K562 (cell line): ENCODE measurements around the gene ODAD3. TPM values are rescaled to one million over a fixed set of nuclear protein-coding genes. Genes with fewer than 3 reads are reported as not detected.

Experiments used
- ARNT ChIP-seq, 2 experiments: fragments of 450-650 bp; IDR thresholded peaks; 2 replicates each; pipeline ENCODE4 v1.6.1; 2016; ENCODE audit warnings: mild to moderate bottlenecking in 1 of 2
- COPS2 ChIP-seq: fragments of 450-650 bp; conservative IDR thresholded peaks from 2 replicates; pipeline ENCODE4 v1.6.1; 2016; ENCODE audit warnings: mild to moderate bottlenecking, moderate library complexity
- POLR2B ChIP-seq: fragments of 450-650 bp; IDR thresholded peaks from 2 replicates; pipeline ENCODE4 v1.6.1; 2018; ENCODE audit warnings: low read depth; ENCODE audit not compliant: partially characterized antibody
- POLR3A ChIP-seq: IDR thresholded peaks from 2 replicates; pipeline ENCODE4 v1.6.1; 2011; ENCODE audit warnings: borderline replicate concordance, mild to moderate bottlenecking, moderate library complexity; ENCODE audit not compliant: insufficient read length, insufficient read depth; ENCODE audit errors: extremely low read depth
- RBM22 ChIP-seq: fragments of 200-400 bp; formaldehyde crosslinking; IDR thresholded peaks from 2 replicates; pipeline ENCODE4 v1.6.1; 2018; ENCODE audit warnings: low read length, low read depth; ENCODE audit not compliant: poor library complexity, severe bottlenecking
- polyA plus RNA-seq, 8 experiments: library from polyadenylated mRNA; depleted of rRNA in 4 of 8; stranded (reverse) in 5 of 8; unstranded in 3 of 8; fragments of >200 nt; fragmentation: Nextera tagmentation in 2 of 8; fragmentation: Illumina TruSeq in 1 of 8; extraction: Ambion mirVana in 2 of 8; extraction: Trizol in 1 of 8; gene quantifications; 2 replicates each; pipeline versions ENCODE4 v1.2.1 to v1.2.3, GENCODE V29; 2011 to 2014; ENCODE audit warnings: inconsistent platforms in 1 of 8, missing spikeins in 1 of 8
- total RNA-seq, 7 experiments: library from RNA; depleted of rRNA in 6 of 7; stranded (reverse); fragments of >200 nt in 6 of 7; fragmentation: Illumina TruSeq in 2 of 7; extraction: Trizol in 2 of 7; gene quantifications; 2 replicates each; pipeline versions ENCODE4 v1.2.1 to v1.2.3, GENCODE V29; 2011 to 2021; ENCODE audit warnings: low replicate concordance in 1 of 7
- TF ChIP-seq, protein P1 (sequence below), 2 experiments: fragments of 450-650 bp in 1 of 2; sonication (generic) in 1 of 2; formaldehyde crosslinking in 1 of 2; IDR thresholded peaks; 2 replicates each; pipeline versions ENCODE4 v1.7.1 to v1.9.0; 2016 to 2022; ENCODE audit warnings: inconsistent platforms in 1 of 2, mild to moderate bottlenecking in 1 of 2, missing genetic modification reagents in 1 of 2

The ODAD3 gene
- total and polyA plus RNA-seq, 9 of the 15 experiments (the other 6 are each of a cell fraction or from before 2014, with no cell fraction given), result 0.07 to 0.72 (median 0.14) TPM; not detected in 2

DNA sequence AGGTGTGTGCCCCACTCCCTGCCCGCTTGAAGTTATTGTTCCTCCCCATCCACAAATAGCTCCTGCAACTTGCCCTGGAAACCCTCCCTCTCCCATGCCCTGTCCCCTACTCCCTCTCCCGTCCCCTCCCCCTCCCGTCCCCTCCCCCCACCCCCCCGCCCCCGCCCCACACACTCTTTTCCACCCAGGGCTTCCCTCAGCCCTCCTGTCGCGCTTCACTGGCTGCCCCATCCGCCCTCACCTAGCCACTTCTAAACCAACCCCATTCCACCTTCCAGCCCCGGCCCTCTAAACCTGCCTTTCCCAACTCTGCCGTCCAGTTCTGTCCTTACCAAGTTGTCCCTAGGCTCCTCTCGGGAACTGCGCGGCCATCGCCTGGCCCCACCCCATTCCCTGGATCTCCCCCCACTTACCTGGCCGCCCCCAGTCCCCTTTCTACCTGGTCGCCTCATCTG, 16.8 kb downstream of the ODAD3 start (continued):
- TF ChIP-seq, protein P1, sequence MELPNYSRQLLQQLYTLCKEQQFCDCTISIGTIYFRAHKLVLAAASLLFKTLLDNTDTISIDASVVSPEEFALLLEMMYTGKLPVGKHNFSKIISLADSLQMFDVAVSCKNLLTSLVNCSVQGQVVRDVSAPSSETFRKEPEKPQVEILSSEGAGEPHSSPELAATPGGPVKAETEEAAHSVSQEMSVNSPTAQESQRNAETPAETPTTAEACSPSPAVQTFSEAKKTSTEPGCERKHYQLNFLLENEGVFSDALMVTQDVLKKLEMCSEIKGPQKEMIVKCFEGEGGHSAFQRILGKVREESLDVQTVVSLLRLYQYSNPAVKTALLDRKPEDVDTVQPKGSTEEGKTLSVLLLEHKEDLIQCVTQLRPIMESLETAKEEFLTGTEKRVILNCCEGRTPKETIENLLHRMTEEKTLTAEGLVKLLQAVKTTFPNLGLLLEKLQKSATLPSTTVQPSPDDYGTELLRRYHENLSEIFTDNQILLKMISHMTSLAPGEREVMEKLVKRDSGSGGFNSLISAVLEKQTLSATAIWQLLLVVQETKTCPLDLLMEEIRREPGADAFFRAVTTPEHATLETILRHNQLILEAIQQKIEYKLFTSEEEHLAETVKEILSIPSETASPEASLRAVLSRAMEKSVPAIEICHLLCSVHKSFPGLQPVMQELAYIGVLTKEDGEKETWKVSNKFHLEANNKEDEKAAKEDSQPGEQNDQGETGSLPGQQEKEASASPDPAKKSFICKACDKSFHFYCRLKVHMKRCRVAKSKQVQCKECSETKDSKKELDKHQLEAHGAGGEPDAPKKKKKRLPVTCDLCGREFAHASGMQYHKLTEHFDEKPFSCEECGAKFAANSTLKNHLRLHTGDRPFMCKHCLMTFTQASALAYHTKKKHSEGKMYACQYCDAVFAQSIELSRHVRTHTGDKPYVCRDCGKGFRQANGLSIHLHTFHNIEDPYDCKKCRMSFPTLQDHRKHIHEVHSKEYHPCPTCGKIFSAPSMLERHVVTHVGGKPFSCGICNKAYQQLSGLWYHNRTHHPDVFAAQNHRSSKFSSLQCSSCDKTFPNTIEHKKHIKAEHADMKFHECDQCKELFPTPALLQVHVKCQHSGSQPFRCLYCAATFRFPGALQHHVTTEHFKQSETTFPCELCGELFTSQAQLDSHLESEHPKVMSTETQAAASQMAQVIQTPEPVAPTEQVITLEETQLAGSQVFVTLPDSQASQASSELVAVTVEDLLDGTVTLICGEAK (IDR thresholded peaks at IDR 0.05), result no peak
- TF ChIP-seq, protein P1 (CRISPR knock-in tag; IDR thresholded peaks at IDR 0.05), result no peak
- TF ChIP-seq RBM22, result no peak
- TF ChIP-seq ARNT (IDR thresholded peaks at IDR 0.05), result no peak
- TF ChIP-seq POLR2B, result no peak
- no peak for TF ChIP-seq POLR3A
- no peak for TF ChIP-seq COPS2
